SK-MEL-5 (cell line): Measurements from ENCODE around the gene CCDC43. TPM values are rescaled to one million over a fixed set of nuclear protein-coding genes. Genes with fewer than 3 reads are reported as not detected.
"Not testable (repeated sequence)": the region's sequence is repeated elsewhere in the genome, so short reads cannot be mapped to it uniquely, and the experiment has no call there.

Experiments used
- DNase-seq: peaks from one replicate; pipeline ENCODE4 v3.0.0-alpha.2; 2016; ENCODE audit warnings: low read depth, low spot score
- in situ Hi-C: cut with HindIII; loops from 2 replicates; pipeline ENCODE4 v1.10.0; 2016; ENCODE audit warnings: low sequenced_read_pairs, high pct_unique_total_duplicates, low pct_unique_long_range_greater_than_20kb
- small RNA-seq, 2 experiments: library from RNA; depleted of rRNA; stranded (forward); fragments of <200 nt; gene quantifications; one replicate each; pipeline ENCODE3, GENCODE V24; 2014
- total RNA-seq: library from RNA; depleted of rRNA; stranded (reverse); fragments of >200 nt; shearing (Covaris generic); gene quantifications from 2 replicates; pipeline ENCODE4 v1.2.3, GENCODE V29; 2014; rRNA removed

Gene CCDC43
- total RNA-seq, 1 experiment from 2014 or later, result 73.8 TPM

GRCh38 chr17:44637066-44637465, 52.5 kb downstream of the CCDC43 start:
- in situ Hi-C loops, result no loop called here
- DNase-seq, result no peak

DNA sequence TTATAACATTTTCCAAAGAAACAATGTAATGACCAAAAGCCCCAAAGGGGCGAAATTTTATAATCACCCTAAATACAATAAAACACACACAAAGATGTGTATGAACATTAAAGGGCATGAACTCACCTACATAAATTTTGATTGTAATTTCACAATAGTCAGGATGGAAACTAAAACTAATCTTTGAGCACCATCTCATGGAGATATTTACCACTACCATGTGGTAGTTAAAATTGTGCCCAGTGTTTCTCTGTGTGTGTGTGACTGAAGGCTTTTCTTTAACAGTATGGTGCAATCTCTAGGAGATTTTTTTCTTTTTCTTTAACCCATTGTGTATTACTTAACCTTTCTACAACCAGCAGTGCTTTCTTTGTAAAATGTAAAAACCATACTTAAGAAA, 53.0 kb downstream of the CCDC43 start:
- in situ Hi-C loops, result no loop called here
- peak; percentile 76 for DNase-seq

GRCh38 chr17:44634401-44634800, 55.2 kb downstream of the CCDC43 start:
- DNase-seq, in situ Hi-C loops: not testable (repeated sequence)

DNA sequence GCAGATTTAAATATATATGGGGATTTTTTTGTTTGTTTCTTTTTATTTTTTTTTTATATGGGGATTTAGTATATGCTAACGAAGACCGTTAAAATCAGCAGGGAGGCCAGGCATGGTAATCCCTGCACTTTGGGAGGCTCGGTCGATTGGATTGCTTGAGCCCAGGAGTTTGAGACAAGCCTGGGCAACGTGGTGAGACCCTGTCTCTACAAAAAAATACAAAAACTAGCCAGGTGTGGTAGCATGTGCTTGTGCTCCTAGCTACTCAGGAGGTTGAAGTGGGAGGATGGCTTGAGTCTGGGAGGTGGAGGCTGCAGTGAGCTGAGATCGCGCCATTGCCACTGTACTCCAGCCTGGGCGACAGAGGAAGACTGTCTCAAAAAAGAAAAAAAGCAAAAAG, 55.6 kb downstream of the CCDC43 start:
- DNase-seq, result no peak
- in situ Hi-C loops, result no loop called here

DNA sequence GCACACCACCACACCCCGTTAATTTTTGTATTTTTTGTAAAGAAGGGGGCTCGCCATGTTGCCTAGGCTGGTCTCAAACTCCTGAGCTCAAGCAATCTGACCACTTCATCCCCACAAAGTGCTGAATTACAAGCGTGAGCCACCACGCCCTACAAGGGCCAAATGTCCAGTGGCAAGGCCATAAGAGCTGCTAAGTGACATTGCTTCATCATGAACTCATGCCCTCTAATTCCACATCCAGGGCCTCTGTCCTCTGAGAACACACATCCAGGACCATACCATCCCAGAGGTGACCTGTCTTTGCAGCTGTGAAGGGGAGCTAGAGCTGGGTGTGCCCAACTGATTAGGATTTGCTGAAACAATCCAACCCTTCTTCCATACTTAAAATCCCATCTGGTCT, 58.9 kb downstream of the CCDC43 start:
- no peak for DNase-seq
- in situ Hi-C loops, result no loop called here

DNA sequence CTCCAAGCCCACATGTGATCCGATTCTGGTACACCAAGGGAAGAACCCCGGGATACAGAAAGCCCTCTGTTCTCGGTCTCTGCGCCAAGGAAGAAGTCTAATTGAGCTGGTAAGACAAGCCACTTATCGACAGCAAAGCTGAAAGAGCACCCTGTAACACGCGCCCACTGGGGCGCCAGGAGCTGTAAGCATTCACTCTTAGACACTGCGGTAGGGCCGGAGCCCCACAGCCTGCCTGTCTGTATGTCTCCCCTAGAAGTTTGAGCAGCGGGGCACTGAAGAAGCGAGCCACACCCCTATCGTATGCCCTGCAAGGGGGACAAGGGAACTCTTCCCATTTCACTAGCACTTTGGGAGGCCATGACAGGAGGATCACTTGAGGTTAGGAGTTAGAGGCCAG, 60.3 kb downstream of the CCDC43 start:
- DNase-seq, result no peak
- in situ Hi-C loops, result no loop called here

- DNase-seq, result no peak
- in situ Hi-C loops, result no loop called here
Observed at GRCh38 chr17:44628243-44629188, 61.1 kb downstream of the CCDC43 start.

- DNase-seq, result no peak
- in situ Hi-C loops, result no loop called here
Observed at GRCh38 chr17:44627513-44628242, 61.9 kb downstream of the CCDC43 start.

Small RNAs within 50 kb of the gene (small RNA-seq; reads per million reads assigned to genes)
- gene RN7SL819P (0 reads per million in 2 experiments), gene SMCO4P1 (0 to 0.05 reads per million in 2 experiments)

Other genes with a start within 250 kb of the CCDC43 start
- gene GPATCH8, start 186.4 kb downstream of the CCDC43 start, total RNA-seq, result 12.0 and 12.3 TPM in 2 replicates
- gene FZD2, start 132.3 kb downstream of the CCDC43 start, total RNA-seq, result 0.55 TPM in 1 of 2 replicates, not detected in the other
- gene MEIOC, start 33.3 kb downstream of the CCDC43 start, total RNA-seq, result 0.11 and 0.16 TPM in 2 replicates
- gene DBF4B, start 18.9 kb upstream of the CCDC43 start, total RNA-seq, result 9.0 and 9.4 TPM in 2 replicates
- 7.6 and 8.6 TPM in 2 replicates for gene ADAM11, start 69.2 kb upstream of the CCDC43 start, total RNA-seq
- gene GJC1, start 140.5 kb upstream of the CCDC43 start, total RNA-seq, result 20.9 and 21.1 TPM in 2 replicates
- gene HIGD1B, start 158.1 kb upstream of the CCDC43 start, total RNA-seq, result not detected in 2 replicates
- 117 and 118 TPM in 2 replicates for gene EFTUD2, start 209.7 kb upstream of the CCDC43 start, total RNA-seq
- not detected in 2 replicates for gene GFAP, start 225.7 kb upstream of the CCDC43 start, total RNA-seq